ENCODE data around the gene TLK1.

The TLK1 gene

GRCh38 chr2:170991398-170992182 is 169.1 kb downstream of the TLK1 start:
- WGBS, 2 donors (ENCODE audit: extremely low coverage in 2 of 2, insufficient read length in 2 of 2, insufficient replicate concordance in 1 of 2), result no CpG with 5 or more reads among the region's 5 CpGs
- H3K27ac ChIP-seq (replicated peaks; ENCODE audit: low read length), result no peak overlapping the region
- peaks cover 2% of the 10 kb centered on the region for H3K79me1 ChIP-seq (ENCODE audit: low read depth, low read length)
- no peak overlapping the region for H3K4me3 ChIP-seq (ENCODE audit: low read length in 2 of 2)
- no peak overlapping the region for H4K8ac ChIP-seq (ENCODE audit: low read depth, low read length)
- peaks cover 4 to 93% of the 10 kb centered on the region in 2 donors for H3K36me3 ChIP-seq (replicated peaks in 1 of 2; ENCODE audit: control insufficient read depth in 2 of 2, insufficient read depth in 2 of 2, low read length in 2 of 2)
- no peak overlapping the region for H3K23ac ChIP-seq (ENCODE audit: low read depth, low read length, poor library complexity)
- H3K9ac ChIP-seq (ENCODE audit: low read depth, low read length, poor library complexity), result no peak overlapping the region
- H2BK15ac ChIP-seq (ENCODE audit: low read length), result no peak overlapping the region
- H3K4me2 ChIP-seq (ENCODE audit: insufficient read depth, low read length, poor library complexity, severe bottlenecking), result no peak overlapping the region
- H3K9me3 ChIP-seq (replicated peaks in 1 of 2; ENCODE audit: control insufficient read depth in 2 of 2, insufficient read depth in 1 of 2, low read depth in 1 of 2, low read length in 2 of 2), result peaks cover 0 to 1% of the 10 kb centered on the region in 2 donors
- H2AK5ac ChIP-seq (ENCODE audit: low read depth, low read length), result no peak overlapping the region
- no peak overlapping the region for H2BK120ac ChIP-seq (ENCODE audit: low read depth, low read length)
- H2BK12ac ChIP-seq (ENCODE audit: low read length), result no peak overlapping the region
- no peaks in the 10 kb centered on the region for H3K27me3 ChIP-seq (ENCODE audit: control insufficient read depth in 3 of 3, insufficient read depth in 3 of 3, low read depth in 1 of 3, low read length in 3 of 3)
- no peak overlapping the region for H4K91ac ChIP-seq (ENCODE audit: low read depth, low read length, poor library complexity)
- no peak overlapping the region for H3K4ac ChIP-seq (ENCODE audit: low read length)
- no peak overlapping the region for H2AFZ ChIP-seq (ENCODE audit: low read length)
- no peaks in the 10 kb centered on the region for H3K4me1 ChIP-seq (ENCODE audit: control insufficient read depth in 2 of 2, insufficient read depth in 1 of 2, low read depth in 1 of 2, low read length in 2 of 2)
- no peak overlapping the region for H3K18ac ChIP-seq (ENCODE audit: low read length)
- DNase-seq (ENCODE audit: low spot score), result no peak
- no peak overlapping the region for H2BK5ac ChIP-seq (ENCODE audit: low read length)
- H3K14ac ChIP-seq (ENCODE audit: low read length), result no peak overlapping the region

GRCh38 chr2:170986566-170987258 is 174.0 kb downstream of the TLK1 start:
- Histone ChIP-seq H3K36me3 (replicated peaks in 1 of 2; ENCODE audit: control insufficient read depth in 2 of 2, insufficient read depth in 2 of 2, low read length in 2 of 2) (peaks cover 0 to 46% of the 10 kb centered on the region in 2 donors), H3K9ac (ENCODE audit: low read depth, low read length, poor library complexity) (no peak overlapping the region), H2BK120ac (ENCODE audit: low read depth, low read length) (no peak overlapping the region), H3K27ac (replicated peaks; ENCODE audit: low read length) (no peak overlapping the region), H2BK12ac (ENCODE audit: low read length) (no peak overlapping the region), H3K79me1 (ENCODE audit: low read depth, low read length) (peaks cover 2% of the 10 kb centered on the region), H3K4ac (ENCODE audit: low read length) (no peak overlapping the region), H3K14ac (ENCODE audit: low read length) (no peak overlapping the region), H2AK5ac (ENCODE audit: low read depth, low read length) (no peak overlapping the region), H2AFZ (ENCODE audit: low read length) (no peak overlapping the region), H2BK15ac (ENCODE audit: low read length) (no peak overlapping the region), H3K23ac (ENCODE audit: low read depth, low read length, poor library complexity) (no peak overlapping the region), H3K27me3 (ENCODE audit: control insufficient read depth in 3 of 3, insufficient read depth in 3 of 3, low read depth in 1 of 3, low read length in 3 of 3) (no peaks in the 10 kb centered on the region), H4K8ac (ENCODE audit: low read depth, low read length) (no peak overlapping the region), H3K9me3 (replicated peaks in 1 of 2; ENCODE audit: control insufficient read depth in 2 of 2, insufficient read depth in 1 of 2, low read depth in 1 of 2, low read length in 2 of 2) (peaks cover 0 to 4% of the 10 kb centered on the region in 2 donors), H4K91ac (ENCODE audit: low read depth, low read length, poor library complexity) (no peak overlapping the region), H3K4me3 (ENCODE audit: low read length in 2 of 2) (no peak overlapping the region), H3K4me2 (ENCODE audit: insufficient read depth, low read length, poor library complexity, severe bottlenecking) (no peak overlapping the region), H3K4me1 (ENCODE audit: control insufficient read depth in 2 of 2, insufficient read depth in 1 of 2, low read depth in 1 of 2, low read length in 2 of 2) (no peaks in the 10 kb centered on the region), H3K18ac (ENCODE audit: low read length) (no peak overlapping the region), H2BK5ac (ENCODE audit: low read length) (no peak overlapping the region)
- DNase-seq (ENCODE audit: low spot score), result no peak
- WGBS, 2 donors (ENCODE audit: extremely low coverage in 2 of 2, insufficient read length in 2 of 2, insufficient replicate concordance in 1 of 2), result no CpG with 5 or more reads among the region's 8 CpGs

- Histone ChIP-seq H3K27me3 (ENCODE audit: control insufficient read depth in 3 of 3, insufficient read depth in 3 of 3, low read depth in 1 of 3, low read length in 3 of 3) (no peaks in the 10 kb centered on the region), H3K9ac (ENCODE audit: low read depth, low read length, poor library complexity) (no peak overlapping the region), H3K4me2 (ENCODE audit: insufficient read depth, low read length, poor library complexity, severe bottlenecking) (no peak overlapping the region), H2BK15ac (ENCODE audit: low read length) (no peak overlapping the region), H3K4ac (ENCODE audit: low read length) (no peak overlapping the region), H3K18ac (ENCODE audit: low read length) (no peak overlapping the region), H2BK5ac (ENCODE audit: low read length) (no peak overlapping the region), H2BK12ac (ENCODE audit: low read length) (no peak overlapping the region), H2AFZ (ENCODE audit: low read length) (no peak overlapping the region), H3K23ac (ENCODE audit: low read depth, low read length, poor library complexity) (no peak overlapping the region), H3K4me1 (ENCODE audit: control insufficient read depth in 2 of 2, insufficient read depth in 1 of 2, low read depth in 1 of 2, low read length in 2 of 2) (no peaks in the 10 kb centered on the region), H2BK120ac (ENCODE audit: low read depth, low read length) (no peak overlapping the region), H2AK5ac (ENCODE audit: low read depth, low read length) (no peak overlapping the region), H3K79me1 (ENCODE audit: low read depth, low read length) (peaks cover 2% of the 10 kb centered on the region), H4K8ac (ENCODE audit: low read depth, low read length) (no peak overlapping the region), H3K9me3 (replicated peaks in 1 of 2; ENCODE audit: control insufficient read depth in 2 of 2, insufficient read depth in 1 of 2, low read depth in 1 of 2, low read length in 2 of 2) (peaks cover 0 to 4% of the 10 kb centered on the region in 2 donors), H4K91ac (ENCODE audit: low read depth, low read length, poor library complexity) (no peak overlapping the region), H3K14ac (ENCODE audit: low read length) (no peak overlapping the region), H3K4me3 (ENCODE audit: low read length in 2 of 2) (no peak overlapping the region), H3K36me3 (replicated peaks in 1 of 2; ENCODE audit: control insufficient read depth in 2 of 2, insufficient read depth in 2 of 2, low read length in 2 of 2) (peaks cover 0 to 33% of the 10 kb centered on the region in 2 donors), H3K27ac (replicated peaks; ENCODE audit: low read length) (no peak overlapping the region)
- DNase-seq (ENCODE audit: low spot score), result no peak
- WGBS, 2 donors (ENCODE audit: extremely low coverage in 2 of 2, insufficient read length in 2 of 2, insufficient replicate concordance in 1 of 2), result no CpG with 5 or more reads among the region's 5 CpGs
Observed at GRCh38 chr2:170985407-170985806, 175.3 kb downstream of the TLK1 start.

GRCh38 chr2:170984079-170984478 is 176.6 kb downstream of the TLK1 start:
- H2AK5ac ChIP-seq (ENCODE audit: low read depth, low read length), result no peak overlapping the region
- WGBS, 2 donors (ENCODE audit: extremely low coverage in 2 of 2, insufficient read length in 2 of 2, insufficient replicate concordance in 1 of 2), result no CpG with 5 or more reads among the region's 1 CpG
- no peak overlapping the region for H3K4me2 ChIP-seq (ENCODE audit: insufficient read depth, low read length, poor library complexity, severe bottlenecking)
- no peak overlapping the region for H2BK12ac ChIP-seq (ENCODE audit: low read length)
- no peak for DNase-seq (ENCODE audit: low spot score)
- H3K4me3 ChIP-seq (ENCODE audit: low read length in 2 of 2), result no peak overlapping the region
- H2BK15ac ChIP-seq (ENCODE audit: low read length), result no peak overlapping the region
- no peak overlapping the region for H4K8ac ChIP-seq (ENCODE audit: low read depth, low read length)
- H2AFZ ChIP-seq (ENCODE audit: low read length), result no peak overlapping the region
- H3K36me3 ChIP-seq (replicated peaks in 1 of 2; ENCODE audit: control insufficient read depth in 2 of 2, insufficient read depth in 2 of 2, low read length in 2 of 2), result peaks cover 0 to 20% of the 10 kb centered on the region in 2 donors
- H3K23ac ChIP-seq (ENCODE audit: low read depth, low read length, poor library complexity), result no peak overlapping the region
- no peak overlapping the region for H3K14ac ChIP-seq (ENCODE audit: low read length)
- H4K91ac ChIP-seq (ENCODE audit: low read depth, low read length, poor library complexity), result no peak overlapping the region
- no peak overlapping the region for H2BK120ac ChIP-seq (ENCODE audit: low read depth, low read length)
- H3K9me3 ChIP-seq (replicated peaks in 1 of 2; ENCODE audit: control insufficient read depth in 2 of 2, insufficient read depth in 1 of 2, low read depth in 1 of 2, low read length in 2 of 2), result peaks cover 0 to 4% of the 10 kb centered on the region in 2 donors
- H3K18ac ChIP-seq (ENCODE audit: low read length), result no peak overlapping the region
- H3K79me1 ChIP-seq (ENCODE audit: low read depth, low read length), result peaks cover 2% of the 10 kb centered on the region
- H3K4me1 ChIP-seq (ENCODE audit: control insufficient read depth in 2 of 2, insufficient read depth in 1 of 2, low read depth in 1 of 2, low read length in 2 of 2), result no peaks in the 10 kb centered on the region
- no peak overlapping the region for H3K9ac ChIP-seq (ENCODE audit: low read depth, low read length, poor library complexity)
- no peaks in the 10 kb centered on the region for H3K27me3 ChIP-seq (ENCODE audit: control insufficient read depth in 3 of 3, insufficient read depth in 3 of 3, low read depth in 1 of 3, low read length in 3 of 3)
- H3K27ac ChIP-seq (replicated peaks; ENCODE audit: low read length), result no peak overlapping the region
- H3K4ac ChIP-seq (ENCODE audit: low read length), result no peak overlapping the region
- no peak overlapping the region for H2BK5ac ChIP-seq (ENCODE audit: low read length)

All from neuronal stem cell (in vitro differentiated cells).